Tibial nerve (tissue), 4 donors: ENCODE results near the gene CDCP1. TPM values are rescaled to one million over a fixed set of nuclear protein-coding genes. Genes with fewer than 3 reads are reported as not detected.

Experiments used
- DNase-seq, 2 donors: peaks; one replicate each; pipeline ENCODE4 v3.0.0-alpha.2; 2019; ENCODE audit warnings: low spot score in 2 of 2
- H3K27ac ChIP-seq, 4 donors: fragments of 200-600 bp; sonication (generic) in 3 of 4; one replicate each; pipeline ENCODE4 v1.5.1; 2017 to 2019; ENCODE audit warnings: mild to moderate bottlenecking in 1 of 4
- H3K27me3 ChIP-seq, 2 donors: fragments of 200-600 bp; sonication (generic) in 1 of 2; one replicate each; pipeline versions ENCODE4 v1.5.1 to v1.6.0; 2017 to 2019
- H3K36me3 ChIP-seq, 3 donors: fragments of 200-600 bp; sonication (generic); one replicate each; pipeline ENCODE4 v1.5.1; 2018 to 2019
- H3K4me1 ChIP-seq, 4 donors: fragments of 200-600 bp; sonication (generic) in 3 of 4; one replicate each; pipeline ENCODE4 v1.5.1; 2017 to 2019
- H3K4me3 ChIP-seq, 4 donors: fragments of 200-600 bp; sonication (generic) in 3 of 4; one replicate each; pipeline ENCODE4 v1.5.1; 2017 to 2019; ENCODE audit warnings: mild to moderate bottlenecking in 1 of 4, moderate library complexity in 1 of 4
- H3K9me3 ChIP-seq, 4 donors: fragments of 200-600 bp; sonication (generic) in 3 of 4; one replicate each; pipeline ENCODE4 v1.5.1; 2017 to 2019
- CTCF ChIP-seq, 5 experiments: fragments of 200-600 bp in 3 of 5; fragments of 450-650 bp in 2 of 5; sonication (generic) in 3 of 5; IDR thresholded peaks; one replicate each; pipeline ENCODE4 v1.5.1; 2016 to 2019; ENCODE audit warnings: antibody characterized with exemption in 5 of 5, mild to moderate bottlenecking in 3 of 5, moderate library complexity in 2 of 5
- EP300 ChIP-seq, 2 donors: sonication (generic); formaldehyde crosslinking; IDR thresholded peaks; one replicate each; pipeline ENCODE4 v1.6.1; 2017; ENCODE audit warnings: antibody characterized with exemption in 2 of 2, mild to moderate bottlenecking in 1 of 2
- POLR2A ChIP-seq, 2 donors: fragments of 450-650 bp; IDR thresholded peaks; one replicate each; pipeline ENCODE4 v1.6.1; 2017; ENCODE audit warnings: antibody characterized with exemption in 2 of 2, mild to moderate bottlenecking in 2 of 2, moderate library complexity in 2 of 2
- WGBS, 2 donors: methylation state at CpG; one replicate each; pipeline ENCODE4 v1.1.5; 2018; 5-methylcytosine and 5-hydroxymethylcytosine counted together
- total RNA-seq, 4 donors: library from RNA; depleted of rRNA; stranded (reverse); fragments of >200 nt; gene quantifications; one replicate each; pipeline ENCODE4 v1.1.0, GENCODE V29; 2016

Gene CDCP1
- total RNA-seq, 4 donors from 2014 or later = 0.20 to 3.0 (median 1.2) TPM

- WGBS, 2 donors = 52 to 53% methylated on average over 6 of the region's 6 CpGs
- peaks cover 0 to 9% (median 6%) of the 10 kb centered on the region in 4 donors for H3K4me1 ChIP-seq
- H3K9me3 ChIP-seq = no peaks in the 10 kb centered on the region
- no peak overlapping the region for H3K27ac ChIP-seq
- no peaks in the 10 kb centered on the region for H3K36me3 ChIP-seq
- no peak overlapping the region for H3K4me3 ChIP-seq
- no peaks in the 10 kb centered on the region for H3K27me3 ChIP-seq
- DNase-seq = no peak
- no peak for TF ChIP-seq CTCF (IDR thresholded peaks at IDR 0.05)
- no peak for TF ChIP-seq EP300 (IDR thresholded peaks at IDR 0.05)
- no peak for TF ChIP-seq POLR2A (IDR thresholded peaks at IDR 0.05)
Measured at GRCh38 chr3:45163481-45163880, 17.3 kb upstream of the CDCP1 start.

GRCh38 chr3:45154641-45155147 is 8.5 kb upstream of the CDCP1 start:
- H3K27ac ChIP-seq = no peak overlapping the region
- H3K9me3 ChIP-seq = peaks cover 0 to 10% (median 2%) of the 10 kb centered on the region in 4 donors
- DNase-seq = no peak
- no peaks in the 10 kb centered on the region for H3K4me1 ChIP-seq
- H3K36me3 ChIP-seq = no peaks in the 10 kb centered on the region
- WGBS, 2 donors = 74 to 90% methylated on average over 6 of the region's 6 CpGs
- no peaks in the 10 kb centered on the region for H3K27me3 ChIP-seq
- no peak overlapping the region for H3K4me3 ChIP-seq
- TF ChIP-seq EP300 (IDR thresholded peaks at IDR 0.05) (no peak), CTCF (IDR thresholded peaks at IDR 0.05) (no peak), POLR2A (IDR thresholded peaks at IDR 0.05) (no peak)

GRCh38 chr3:45153658-45154437 is 7.7 kb upstream of the CDCP1 start:
- Histone ChIP-seq H3K4me3 (no peak overlapping the region), H3K27ac (no peak overlapping the region), H3K4me1 (no peaks in the 10 kb centered on the region), H3K36me3 (no peaks in the 10 kb centered on the region), H3K27me3 (no peaks in the 10 kb centered on the region), H3K9me3 (peaks cover 0 to 10% (median 2%) of the 10 kb centered on the region in 4 donors)
- TF ChIP-seq CTCF (IDR thresholded peaks at IDR 0.05) = no peak
- no peak for TF ChIP-seq POLR2A (IDR thresholded peaks at IDR 0.05)
- TF ChIP-seq EP300 (IDR thresholded peaks at IDR 0.05) = no peak
- WGBS, 2 donors = 39 to 58% methylated on average over 5 of the region's 5 CpGs
- no peak for DNase-seq

- Histone ChIP-seq H3K27ac (no peak overlapping the region), H3K4me1 (no peaks in the 10 kb centered on the region), H3K4me3 (no peak overlapping the region), H3K27me3 (peaks cover 0 to 4% of the 10 kb centered on the region in 2 donors), H3K9me3 (peaks cover 0 to 10% (median 2%) of the 10 kb centered on the region in 4 donors), H3K36me3 (no peaks in the 10 kb centered on the region)
- TF ChIP-seq POLR2A (IDR thresholded peaks at IDR 0.05) (no peak), CTCF (IDR thresholded peaks at IDR 0.05) (no peak), EP300 (IDR thresholded peaks at IDR 0.05) (no peak)
- WGBS, 2 donors = 40 to 84% methylated on average over 1 of the region's 1 CpG
- DNase-seq = no peak
Measured at GRCh38 chr3:45152307-45152706, 6.1 kb upstream of the CDCP1 start.

- Histone ChIP-seq H3K9me3 (peaks cover 0 to 10% (median 2%) of the 10 kb centered on the region in 4 donors), H3K36me3 (no peaks in the 10 kb centered on the region), H3K27ac (no peak overlapping the region), H3K4me1 (peaks cover 0 to 3% (median 1%) of the 10 kb centered on the region in 4 donors), H3K27me3 (peaks cover 0 to 16% of the 10 kb centered on the region in 2 donors), H3K4me3 (no peak overlapping the region)
- WGBS, 2 donors = 52 to 76% methylated on average over 2 of the region's 2 CpGs
- no peak for DNase-seq
- no peak for TF ChIP-seq EP300 (IDR thresholded peaks at IDR 0.05)
- TF ChIP-seq POLR2A (IDR thresholded peaks at IDR 0.05) = no peak
- no peak for TF ChIP-seq CTCF (IDR thresholded peaks at IDR 0.05)
Measured at GRCh38 chr3:45151100-45151499, 4.9 kb upstream of the CDCP1 start.
